WTC11 (cell line): ENCODE data around the gene PPME1. TPM values are rescaled to one million over a fixed set of nuclear protein-coding genes. Genes with fewer than 3 reads are reported as not detected.

Experiments
- ATAC-seq: fragments of 200-7000 bp; cut with Tn5 transposase; 2 replicates; pipeline ENCODE4 v1.10.0; 2021; ENCODE audit warnings: mild to moderate bottlenecking, moderate library complexity
- CTCF ChIA-PET: fragments of 300-600 bp; sonication (Branson Sonifier 250); formaldehyde crosslinking; loops from one replicate; lab custom pipeline; 2021; ENCODE audit warnings: antibody characterized with exemption; lab: Charles Lee
- POLR2A ChIA-PET: fragments of 350-600 bp; sonication (Branson Sonifier 250); formaldehyde crosslinking; loops from one replicate; lab custom pipeline; 2021; ENCODE audit warnings: antibody characterized with exemption; lab: Charles Lee
- DNase-seq: peaks from one replicate; pipeline ENCODE4 v3.0.0; 2021; ENCODE audit warnings: low spot score
- H3K27ac Mint-ChIP-seq: 2 replicates; pipeline ENCODE4 v1.8.0; 2021; ENCODE audit warnings: mixed read lengths
- H3K27me3 Mint-ChIP-seq: 2 replicates; pipeline ENCODE4 v1.8.0; 2021; ENCODE audit warnings: low read depth, mild to moderate bottlenecking, moderate library complexity, mixed read lengths
- H3K36me3 Mint-ChIP-seq: 2 replicates; pipeline ENCODE4 v1.8.0; 2021; ENCODE audit warnings: mixed read lengths
- H3K4me1 Mint-ChIP-seq: 2 replicates; pipeline ENCODE4 v1.8.0; 2022; ENCODE audit warnings: mixed read lengths
- H3K4me3 Mint-ChIP-seq: 2 replicates; pipeline ENCODE4 v1.8.0; 2021; ENCODE audit warnings: mild to moderate bottlenecking, moderate library complexity, mixed read lengths
- H3K9me3 Mint-ChIP-seq: 2 replicates; pipeline ENCODE4 v1.8.0; 2021; ENCODE audit warnings: mixed read lengths
- CREB1 ChIP-seq: sonication (generic); formaldehyde crosslinking; IDR thresholded peaks from 2 replicates; pipeline ENCODE4 v1.8.0; 2023; ENCODE audit warnings: mild to moderate bottlenecking, missing genetic modification reagents
- ESRRA ChIP-seq: sonication (generic); formaldehyde crosslinking; IDR thresholded peaks from 2 replicates; pipeline ENCODE4 v1.8.1; 2022; ENCODE audit warnings: mild to moderate bottlenecking, missing genetic modification reagents, borderline replicate concordance
- FOXK1 ChIP-seq: sonication (generic); formaldehyde crosslinking; IDR thresholded peaks from 2 replicates; pipeline ENCODE4 v1.8.0; 2022; ENCODE audit warnings: mild to moderate bottlenecking, moderate library complexity, missing genetic modification reagents
- FOXP1 ChIP-seq: sonication (generic); formaldehyde crosslinking; IDR thresholded peaks from 2 replicates; pipeline ENCODE4 v1.8.0; 2022; ENCODE audit warnings: missing genetic modification reagents, mild to moderate bottlenecking, moderate library complexity, borderline replicate concordance
- GRHL2 ChIP-seq: fragments of 250-450 bp; sonication (Bioruptor Pico); IDR thresholded peaks from 2 replicates; pipeline ENCODE4 v1.8.0; 2022; ENCODE audit warnings: mild to moderate bottlenecking, moderate library complexity; ENCODE audit not compliant: insufficient replicate concordance, severe bottlenecking
- HMGA2 ChIP-seq: fragments of 250-450 bp; sonication (Bioruptor Pico); IDR thresholded peaks from 2 replicates; pipeline ENCODE4 v1.4.0; 2021; ENCODE audit warnings: mild to moderate bottlenecking, moderate library complexity
- SMAD3 ChIP-seq: sonication (generic); formaldehyde crosslinking; IDR thresholded peaks from 2 replicates; pipeline ENCODE4 v1.8.0; 2022; ENCODE audit warnings: missing genetic modification reagents, mild to moderate bottlenecking, borderline replicate concordance
- SOX15 ChIP-seq: fragments of 250-450 bp; sonication (Bioruptor Pico); IDR thresholded peaks from 2 replicates; pipeline ENCODE4 v1.9.0; 2021; ENCODE audit warnings: mild to moderate bottlenecking
- TEAD4 ChIP-seq: sonication (generic); formaldehyde crosslinking; IDR thresholded peaks from 2 replicates; pipeline ENCODE4 v1.8.0; 2022; ENCODE audit warnings: mild to moderate bottlenecking, missing genetic modification reagents
- ZNF138 ChIP-seq: sonication (generic); formaldehyde crosslinking; conservative IDR thresholded peaks from 2 replicates; pipeline ENCODE4 v1.8.1; 2022; ENCODE audit warnings: mild to moderate bottlenecking, moderate library complexity, missing genetic modification reagents
- ZNF671 ChIP-seq: fragments of 250-450 bp; sonication (Bioruptor Pico); IDR thresholded peaks from 2 replicates; pipeline ENCODE4 v1.8.0; 2021; ENCODE audit warnings: mild to moderate bottlenecking
- total RNA-seq: library from RNA; stranded (reverse); gene quantifications from 3 replicates; pipeline ENCODE4 v1.2.3, GENCODE V29; 2021
- TF ChIP-seq, protein P1 (sequence below): fragments of 250-450 bp; sonication (Bioruptor Pico); IDR thresholded peaks from 2 replicates; pipeline ENCODE4 v1.9.0; 2021; ENCODE audit warnings: mild to moderate bottlenecking, borderline replicate concordance
- TF ChIP-seq, protein P2 (sequence below): sonication (generic); formaldehyde crosslinking; IDR thresholded peaks from 2 replicates; pipeline ENCODE4 v1.8.0; 2023; ENCODE audit warnings: missing genetic modification reagents, mild to moderate bottlenecking, borderline replicate concordance
- TF ChIP-seq, protein P3 (sequence below): sonication (generic); formaldehyde crosslinking; IDR thresholded peaks from 2 replicates; pipeline ENCODE4 v1.8.1; 2022; ENCODE audit warnings: low read depth, mild to moderate bottlenecking, moderate library complexity, missing genetic modification reagents, borderline replicate concordance
- TF ChIP-seq, protein P4 (sequence below): sonication (generic); formaldehyde crosslinking; IDR thresholded peaks from 2 replicates; pipeline ENCODE4 v1.8.0; 2022; ENCODE audit warnings: mild to moderate bottlenecking, missing genetic modification reagents
- TF ChIP-seq, protein P5 (sequence below): fragments of 250-450 bp; sonication (Bioruptor Pico); IDR thresholded peaks from 2 replicates; pipeline ENCODE4 v1.8.0; 2021; ENCODE audit warnings: mild to moderate bottlenecking
- TF ChIP-seq, protein P6 (sequence below): sonication (generic); formaldehyde crosslinking; IDR thresholded peaks from 2 replicates; pipeline ENCODE4 v1.8.0; 2022; ENCODE audit warnings: mild to moderate bottlenecking, missing genetic modification reagents
- TF ChIP-seq, protein P7 (sequence below): sonication (generic); formaldehyde crosslinking; conservative IDR thresholded peaks from 2 replicates; pipeline ENCODE4 v1.8.1; 2023; ENCODE audit warnings: mild to moderate bottlenecking, low read depth, missing genetic modification reagents, moderate library complexity
- TF ChIP-seq, protein P8 (sequence below): sonication (generic); formaldehyde crosslinking; IDR thresholded peaks from 2 replicates; pipeline ENCODE4 v1.8.1; 2022; ENCODE audit warnings: missing genetic modification reagents, borderline replicate concordance

Gene PPME1
- total RNA-seq, 1 experiment from 2014 or later, result 42.5 TPM

DNA sequence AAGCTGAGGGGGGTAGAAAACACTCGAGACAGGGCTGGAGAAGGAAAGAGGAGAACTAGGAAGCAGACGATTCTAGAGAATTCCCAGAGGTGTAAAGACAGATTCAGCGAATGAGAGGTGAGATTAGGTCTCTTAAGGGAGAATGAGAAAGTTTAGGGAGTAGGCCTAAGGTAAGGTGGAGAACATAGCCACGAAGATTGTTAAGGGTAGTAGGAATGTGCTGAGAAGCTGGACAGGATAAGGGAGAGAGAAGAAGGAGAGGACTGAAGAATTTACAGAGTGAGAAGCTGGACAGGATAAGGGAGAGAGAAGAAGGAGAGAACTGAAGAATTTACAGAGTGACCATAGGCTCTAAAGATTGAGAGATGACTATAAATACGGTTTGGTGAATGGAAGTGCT is 908 bp downstream of the PPME1 start (continued):
- TF ChIP-seq, protein P1, sequence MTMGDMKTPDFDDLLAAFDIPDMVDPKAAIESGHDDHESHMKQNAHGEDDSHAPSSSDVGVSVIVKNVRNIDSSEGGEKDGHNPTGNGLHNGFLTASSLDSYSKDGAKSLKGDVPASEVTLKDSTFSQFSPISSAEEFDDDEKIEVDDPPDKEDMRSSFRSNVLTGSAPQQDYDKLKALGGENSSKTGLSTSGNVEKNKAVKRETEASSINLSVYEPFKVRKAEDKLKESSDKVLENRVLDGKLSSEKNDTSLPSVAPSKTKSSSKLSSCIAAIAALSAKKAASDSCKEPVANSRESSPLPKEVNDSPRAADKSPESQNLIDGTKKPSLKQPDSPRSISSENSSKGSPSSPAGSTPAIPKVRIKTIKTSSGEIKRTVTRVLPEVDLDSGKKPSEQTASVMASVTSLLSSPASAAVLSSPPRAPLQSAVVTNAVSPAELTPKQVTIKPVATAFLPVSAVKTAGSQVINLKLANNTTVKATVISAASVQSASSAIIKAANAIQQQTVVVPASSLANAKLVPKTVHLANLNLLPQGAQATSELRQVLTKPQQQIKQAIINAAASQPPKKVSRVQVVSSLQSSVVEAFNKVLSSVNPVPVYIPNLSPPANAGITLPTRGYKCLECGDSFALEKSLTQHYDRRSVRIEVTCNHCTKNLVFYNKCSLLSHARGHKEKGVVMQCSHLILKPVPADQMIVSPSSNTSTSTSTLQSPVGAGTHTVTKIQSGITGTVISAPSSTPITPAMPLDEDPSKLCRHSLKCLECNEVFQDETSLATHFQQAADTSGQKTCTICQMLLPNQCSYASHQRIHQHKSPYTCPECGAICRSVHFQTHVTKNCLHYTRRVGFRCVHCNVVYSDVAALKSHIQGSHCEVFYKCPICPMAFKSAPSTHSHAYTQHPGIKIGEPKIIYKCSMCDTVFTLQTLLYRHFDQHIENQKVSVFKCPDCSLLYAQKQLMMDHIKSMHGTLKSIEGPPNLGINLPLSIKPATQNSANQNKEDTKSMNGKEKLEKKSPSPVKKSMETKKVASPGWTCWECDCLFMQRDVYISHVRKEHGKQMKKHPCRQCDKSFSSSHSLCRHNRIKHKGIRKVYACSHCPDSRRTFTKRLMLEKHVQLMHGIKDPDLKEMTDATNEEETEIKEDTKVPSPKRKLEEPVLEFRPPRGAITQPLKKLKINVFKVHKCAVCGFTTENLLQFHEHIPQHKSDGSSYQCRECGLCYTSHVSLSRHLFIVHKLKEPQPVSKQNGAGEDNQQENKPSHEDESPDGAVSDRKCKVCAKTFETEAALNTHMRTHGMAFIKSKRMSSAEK, result no peak
- no peak for TF ChIP-seq GRHL2 (CRISPR knock-in tag)
- no peak for TF ChIP-seq SMAD3 (CRISPR knock-in tag)
- no peak for TF ChIP-seq ZNF138
- TF ChIP-seq, protein P2, sequence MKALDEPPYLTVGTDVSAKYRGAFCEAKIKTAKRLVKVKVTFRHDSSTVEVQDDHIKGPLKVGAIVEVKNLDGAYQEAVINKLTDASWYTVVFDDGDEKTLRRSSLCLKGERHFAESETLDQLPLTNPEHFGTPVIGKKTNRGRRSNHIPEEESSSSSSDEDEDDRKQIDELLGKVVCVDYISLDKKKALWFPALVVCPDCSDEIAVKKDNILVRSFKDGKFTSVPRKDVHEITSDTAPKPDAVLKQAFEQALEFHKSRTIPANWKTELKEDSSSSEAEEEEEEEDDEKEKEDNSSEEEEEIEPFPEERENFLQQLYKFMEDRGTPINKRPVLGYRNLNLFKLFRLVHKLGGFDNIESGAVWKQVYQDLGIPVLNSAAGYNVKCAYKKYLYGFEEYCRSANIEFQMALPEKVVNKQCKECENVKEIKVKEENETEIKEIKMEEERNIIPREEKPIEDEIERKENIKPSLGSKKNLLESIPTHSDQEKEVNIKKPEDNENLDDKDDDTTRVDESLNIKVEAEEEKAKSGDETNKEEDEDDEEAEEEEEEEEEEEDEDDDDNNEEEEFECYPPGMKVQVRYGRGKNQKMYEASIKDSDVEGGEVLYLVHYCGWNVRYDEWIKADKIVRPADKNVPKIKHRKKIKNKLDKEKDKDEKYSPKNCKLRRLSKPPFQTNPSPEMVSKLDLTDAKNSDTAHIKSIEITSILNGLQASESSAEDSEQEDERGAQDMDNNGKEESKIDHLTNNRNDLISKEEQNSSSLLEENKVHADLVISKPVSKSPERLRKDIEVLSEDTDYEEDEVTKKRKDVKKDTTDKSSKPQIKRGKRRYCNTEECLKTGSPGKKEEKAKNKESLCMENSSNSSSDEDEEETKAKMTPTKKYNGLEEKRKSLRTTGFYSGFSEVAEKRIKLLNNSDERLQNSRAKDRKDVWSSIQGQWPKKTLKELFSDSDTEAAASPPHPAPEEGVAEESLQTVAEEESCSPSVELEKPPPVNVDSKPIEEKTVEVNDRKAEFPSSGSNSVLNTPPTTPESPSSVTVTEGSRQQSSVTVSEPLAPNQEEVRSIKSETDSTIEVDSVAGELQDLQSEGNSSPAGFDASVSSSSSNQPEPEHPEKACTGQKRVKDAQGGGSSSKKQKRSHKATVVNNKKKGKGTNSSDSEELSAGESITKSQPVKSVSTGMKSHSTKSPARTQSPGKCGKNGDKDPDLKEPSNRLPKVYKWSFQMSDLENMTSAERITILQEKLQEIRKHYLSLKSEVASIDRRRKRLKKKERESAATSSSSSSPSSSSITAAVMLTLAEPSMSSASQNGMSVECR (CRISPR knock-in tag), result no peak
- TF ChIP-seq, protein P3, sequence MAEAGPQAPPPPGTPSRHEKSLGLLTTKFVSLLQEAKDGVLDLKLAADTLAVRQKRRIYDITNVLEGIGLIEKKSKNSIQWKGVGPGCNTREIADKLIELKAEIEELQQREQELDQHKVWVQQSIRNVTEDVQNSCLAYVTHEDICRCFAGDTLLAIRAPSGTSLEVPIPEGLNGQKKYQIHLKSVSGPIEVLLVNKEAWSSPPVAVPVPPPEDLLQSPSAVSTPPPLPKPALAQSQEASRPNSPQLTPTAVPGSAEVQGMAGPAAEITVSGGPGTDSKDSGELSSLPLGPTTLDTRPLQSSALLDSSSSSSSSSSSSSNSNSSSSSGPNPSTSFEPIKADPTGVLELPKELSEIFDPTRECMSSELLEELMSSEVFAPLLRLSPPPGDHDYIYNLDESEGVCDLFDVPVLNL (CRISPR knock-in tag), result no peak
- no peak for TF ChIP-seq FOXP1 (CRISPR knock-in tag)
- TF ChIP-seq, protein P4, sequence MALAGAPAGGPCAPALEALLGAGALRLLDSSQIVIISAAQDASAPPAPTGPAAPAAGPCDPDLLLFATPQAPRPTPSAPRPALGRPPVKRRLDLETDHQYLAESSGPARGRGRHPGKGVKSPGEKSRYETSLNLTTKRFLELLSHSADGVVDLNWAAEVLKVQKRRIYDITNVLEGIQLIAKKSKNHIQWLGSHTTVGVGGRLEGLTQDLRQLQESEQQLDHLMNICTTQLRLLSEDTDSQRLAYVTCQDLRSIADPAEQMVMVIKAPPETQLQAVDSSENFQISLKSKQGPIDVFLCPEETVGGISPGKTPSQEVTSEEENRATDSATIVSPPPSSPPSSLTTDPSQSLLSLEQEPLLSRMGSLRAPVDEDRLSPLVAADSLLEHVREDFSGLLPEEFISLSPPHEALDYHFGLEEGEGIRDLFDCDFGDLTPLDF (CRISPR knock-in tag), result no peak
- TF ChIP-seq, protein P5, sequence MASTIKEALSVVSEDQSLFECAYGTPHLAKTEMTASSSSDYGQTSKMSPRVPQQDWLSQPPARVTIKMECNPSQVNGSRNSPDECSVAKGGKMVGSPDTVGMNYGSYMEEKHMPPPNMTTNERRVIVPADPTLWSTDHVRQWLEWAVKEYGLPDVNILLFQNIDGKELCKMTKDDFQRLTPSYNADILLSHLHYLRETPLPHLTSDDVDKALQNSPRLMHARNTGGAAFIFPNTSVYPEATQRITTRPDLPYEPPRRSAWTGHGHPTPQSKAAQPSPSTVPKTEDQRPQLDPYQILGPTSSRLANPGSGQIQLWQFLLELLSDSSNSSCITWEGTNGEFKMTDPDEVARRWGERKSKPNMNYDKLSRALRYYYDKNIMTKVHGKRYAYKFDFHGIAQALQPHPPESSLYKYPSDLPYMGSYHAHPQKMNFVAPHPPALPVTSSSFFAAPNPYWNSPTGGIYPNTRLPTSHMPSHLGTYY, result no peak
- no peak for TF ChIP-seq SOX15 (CRISPR knock-in tag)
- TF ChIP-seq TEAD4 (CRISPR knock-in tag), result no peak
- TF ChIP-seq CREB1 (CRISPR knock-in tag), result no peak

DNA sequence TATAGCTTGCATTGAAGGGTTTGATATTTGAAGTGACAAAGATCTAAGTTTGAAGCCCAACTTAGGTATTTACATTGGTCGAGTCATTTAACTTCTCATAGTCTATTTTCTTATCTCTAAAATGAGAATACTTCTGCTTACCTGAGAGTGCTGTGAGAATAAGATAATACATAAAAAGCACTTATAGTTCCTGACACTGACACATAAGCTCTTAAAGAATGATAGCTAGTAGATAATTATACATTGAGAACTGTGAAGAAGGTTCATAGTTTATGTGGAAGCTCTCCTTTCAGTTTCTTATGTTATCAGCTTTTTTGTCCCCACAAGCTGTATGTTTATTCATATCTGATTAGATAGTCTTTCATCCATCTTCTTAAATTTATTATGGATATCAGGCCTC is 4.8 kb downstream of the PPME1 start:
- no peak overlapping the region for H3K27ac Mint-ChIP-seq
- ChIA-PET CTCF (no interaction called here), POLR2A (no interaction called here)
- no peaks in the 10 kb centered on the region for H3K9me3 Mint-ChIP-seq
- DNase-seq, result no peak
- H3K4me1 Mint-ChIP-seq, result peaks cover 9% of the 10 kb centered on the region; the same call in 1 of the 2 replicates
- no peaks in the 10 kb centered on the region for H3K36me3 Mint-ChIP-seq
- H3K4me3 Mint-ChIP-seq, result no peak overlapping the region
- ATAC-seq, result no peak
- no peaks in the 10 kb centered on the region for H3K27me3 Mint-ChIP-seq
- no peak for TF ChIP-seq SMAD3 (CRISPR knock-in tag)
- TF ChIP-seq, protein P6, sequence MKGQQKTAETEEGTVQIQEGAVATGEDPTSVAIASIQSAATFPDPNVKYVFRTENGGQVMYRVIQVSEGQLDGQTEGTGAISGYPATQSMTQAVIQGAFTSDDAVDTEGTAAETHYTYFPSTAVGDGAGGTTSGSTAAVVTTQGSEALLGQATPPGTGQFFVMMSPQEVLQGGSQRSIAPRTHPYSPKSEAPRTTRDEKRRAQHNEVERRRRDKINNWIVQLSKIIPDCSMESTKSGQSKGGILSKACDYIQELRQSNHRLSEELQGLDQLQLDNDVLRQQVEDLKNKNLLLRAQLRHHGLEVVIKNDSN (CRISPR knock-in tag), result no peak
- no peak for TF ChIP-seq ESRRA
- TF ChIP-seq HMGA2, result no peak
- no peak for TF ChIP-seq FOXK1
- TF ChIP-seq, protein P7, sequence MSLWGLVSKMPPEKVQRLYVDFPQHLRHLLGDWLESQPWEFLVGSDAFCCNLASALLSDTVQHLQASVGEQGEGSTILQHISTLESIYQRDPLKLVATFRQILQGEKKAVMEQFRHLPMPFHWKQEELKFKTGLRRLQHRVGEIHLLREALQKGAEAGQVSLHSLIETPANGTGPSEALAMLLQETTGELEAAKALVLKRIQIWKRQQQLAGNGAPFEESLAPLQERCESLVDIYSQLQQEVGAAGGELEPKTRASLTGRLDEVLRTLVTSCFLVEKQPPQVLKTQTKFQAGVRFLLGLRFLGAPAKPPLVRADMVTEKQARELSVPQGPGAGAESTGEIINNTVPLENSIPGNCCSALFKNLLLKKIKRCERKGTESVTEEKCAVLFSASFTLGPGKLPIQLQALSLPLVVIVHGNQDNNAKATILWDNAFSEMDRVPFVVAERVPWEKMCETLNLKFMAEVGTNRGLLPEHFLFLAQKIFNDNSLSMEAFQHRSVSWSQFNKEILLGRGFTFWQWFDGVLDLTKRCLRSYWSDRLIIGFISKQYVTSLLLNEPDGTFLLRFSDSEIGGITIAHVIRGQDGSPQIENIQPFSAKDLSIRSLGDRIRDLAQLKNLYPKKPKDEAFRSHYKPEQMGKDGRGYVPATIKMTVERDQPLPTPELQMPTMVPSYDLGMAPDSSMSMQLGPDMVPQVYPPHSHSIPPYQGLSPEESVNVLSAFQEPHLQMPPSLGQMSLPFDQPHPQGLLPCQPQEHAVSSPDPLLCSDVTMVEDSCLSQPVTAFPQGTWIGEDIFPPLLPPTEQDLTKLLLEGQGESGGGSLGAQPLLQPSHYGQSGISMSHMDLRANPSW (CRISPR knock-in tag), result no peak
- no peak for TF ChIP-seq ZNF671
- TF ChIP-seq, protein P8, sequence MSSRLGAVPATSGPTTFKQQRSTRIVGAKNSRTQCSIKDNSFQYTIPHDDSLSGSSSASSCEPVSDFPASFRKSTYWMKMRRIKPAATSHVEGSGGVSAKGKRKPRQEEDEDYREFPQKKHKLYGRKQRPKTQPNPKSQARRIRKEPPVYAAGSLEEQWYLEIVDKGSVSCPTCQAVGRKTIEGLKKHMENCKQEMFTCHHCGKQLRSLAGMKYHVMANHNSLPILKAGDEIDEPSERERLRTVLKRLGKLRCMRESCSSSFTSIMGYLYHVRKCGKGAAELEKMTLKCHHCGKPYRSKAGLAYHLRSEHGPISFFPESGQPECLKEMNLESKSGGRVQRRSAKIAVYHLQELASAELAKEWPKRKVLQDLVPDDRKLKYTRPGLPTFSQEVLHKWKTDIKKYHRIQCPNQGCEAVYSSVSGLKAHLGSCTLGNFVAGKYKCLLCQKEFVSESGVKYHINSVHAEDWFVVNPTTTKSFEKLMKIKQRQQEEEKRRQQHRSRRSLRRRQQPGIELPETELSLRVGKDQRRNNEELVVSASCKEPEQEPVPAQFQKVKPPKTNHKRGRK, result no peak
